NT2/D1 (cell line): ENCODE measurements around the gene SECTM1.

ENCODE experiments used
- YY1 ChIP-seq: IDR thresholded peaks from 2 replicates; pipeline ENCODE4 v1.6.1; 2011; ENCODE audit not compliant: insufficient read length, insufficient read depth
- ZNF274 ChIP-seq: IDR thresholded peaks from 2 replicates; pipeline ENCODE4 v1.6.1; 2011; ENCODE audit warnings: mild to moderate bottlenecking, low read depth, low read length

GRCh38 chr17:82283208-82283749 lies 50.3 kb downstream of the SECTM1 start:
- no peak for TF ChIP-seq YY1
- no peak for TF ChIP-seq ZNF274
